ENCODE results near the gene SDF2L1.

Gene SDF2L1

GRCh38 chr22:21652547-21653545, 10.7 kb downstream of the SDF2L1 start:
- no peak for TF ChIP-seq CTCF (IDR thresholded peaks at IDR 0.05; ENCODE audit: low read depth, low read length)
- peak overlapping the region; percentile 82 for H3K4me3 ChIP-seq (ENCODE audit: low read depth, low read length)

- no peak for TF ChIP-seq CTCF (IDR thresholded peaks at IDR 0.05; ENCODE audit: low read depth, low read length)
- H3K4me3 ChIP-seq (ENCODE audit: low read depth, low read length) = peak overlapping the region; percentile 60
Observed at GRCh38 chr22:21657020-21657359, 14.9 kb downstream of the SDF2L1 start.

GRCh38 chr22:21657360-21658032, 15.4 kb downstream of the SDF2L1 start:
- H3K4me3 ChIP-seq (ENCODE audit: low read depth, low read length) = peak overlapping the region; percentile 60
- 0 out of 2 replicates have a peak, but pooled peaks have one; percentile 8 for TF ChIP-seq CTCF (IDR thresholded peaks at IDR 0.05; ENCODE audit: low read depth, low read length)

- TF ChIP-seq CTCF (IDR thresholded peaks at IDR 0.05; ENCODE audit: low read depth, low read length) = no peak
- no peak overlapping the region for H3K4me3 ChIP-seq (ENCODE audit: low read depth, low read length)
Observed at GRCh38 chr22:21659864-21660525, 17.9 kb downstream of the SDF2L1 start.

- H3K4me3 ChIP-seq (ENCODE audit: low read depth, low read length) = no peak overlapping the region
- no peak for TF ChIP-seq CTCF (IDR thresholded peaks at IDR 0.05; ENCODE audit: low read depth, low read length)
Observed at GRCh38 chr22:21660904-21661303, 18.8 kb downstream of the SDF2L1 start.

- no peak for TF ChIP-seq CTCF (IDR thresholded peaks at IDR 0.05; ENCODE audit: low read depth, low read length)
- no peak overlapping the region for H3K4me3 ChIP-seq (ENCODE audit: low read depth, low read length)
Observed at GRCh38 chr22:21661991-21662390, 19.9 kb downstream of the SDF2L1 start.
